Activated B cell treated with CpG ODN at 0.5 μM for 24 hours (primary cell): ENCODE data around the gene NKX1-1. TPM values are rescaled to one million over a fixed set of nuclear protein-coding genes. Genes with fewer than 3 reads are reported as not detected.
"Not testable (repeated sequence)": the region's sequence is repeated elsewhere in the genome, so short reads cannot be mapped to it uniquely, and the experiment has no call there.

Experiments
- ATAC-seq: fragments of 200-7000 bp; cut with Tn5 transposase; one replicate; pipeline ENCODE4 v1.10.0; 2021; ENCODE audit warnings: low read depth, mild to moderate bottlenecking, moderate library complexity
- CTCF ChIA-PET: fragments of 350-600 bp; sonication (Branson Sonifier 250); formaldehyde crosslinking; loops from one replicate; lab custom pipeline; 2021; ENCODE audit warnings: antibody characterized with exemption; lab: Charles Lee
- POLR2A ChIA-PET: fragments of 350-600 bp; sonication (Branson Sonifier 250); formaldehyde crosslinking; loops from one replicate; lab custom pipeline; 2021; ENCODE audit warnings: antibody characterized with exemption; lab: Charles Lee
- DNase-seq: peaks from one replicate; pipeline ENCODE4 v3.0.0; 2022
- H3K27ac Mint-ChIP-seq: one replicate; pipeline ENCODE4 v1.8.0; 2020; ENCODE audit warnings: mixed read lengths
- H3K27me3 Mint-ChIP-seq: one replicate; pipeline ENCODE4 v1.8.0; 2021; ENCODE audit warnings: mixed read lengths
- H3K36me3 Mint-ChIP-seq: one replicate; pipeline ENCODE4 v1.8.0; 2021; ENCODE audit warnings: low read depth, mixed read lengths
- H3K4me1 Mint-ChIP-seq: one replicate; pipeline ENCODE4 v1.8.0; 2021; ENCODE audit warnings: mixed read lengths
- H3K4me3 Mint-ChIP-seq: one replicate; pipeline ENCODE4 v1.8.0; 2020; ENCODE audit warnings: mild to moderate bottlenecking, mixed read lengths
- H3K9me3 Mint-ChIP-seq: one replicate; pipeline ENCODE4 v1.8.0; 2020; ENCODE audit warnings: mixed read lengths
- intact Hi-C: fragments of 100-400 bp; cut with micrococcal nuclease; formaldehyde crosslinking; loops from one replicate; pipeline ENCODE4 v1.15.1; 2024
- total RNA-seq: library from RNA; stranded (reverse); gene quantifications from 2 replicates; pipeline ENCODE4 v1.2.3, GENCODE V29; 2022
- TF ChIP-seq, protein P1 (sequence below): fragments of 200-600 bp; IDR thresholded peaks from one replicate; pipeline ENCODE4 v1.8.0; 2022; ENCODE audit warnings: antibody characterized with exemption, mild to moderate bottlenecking

Gene NKX1-1
- total RNA-seq, 1 donor from 2014 or later: not detected

DNA sequence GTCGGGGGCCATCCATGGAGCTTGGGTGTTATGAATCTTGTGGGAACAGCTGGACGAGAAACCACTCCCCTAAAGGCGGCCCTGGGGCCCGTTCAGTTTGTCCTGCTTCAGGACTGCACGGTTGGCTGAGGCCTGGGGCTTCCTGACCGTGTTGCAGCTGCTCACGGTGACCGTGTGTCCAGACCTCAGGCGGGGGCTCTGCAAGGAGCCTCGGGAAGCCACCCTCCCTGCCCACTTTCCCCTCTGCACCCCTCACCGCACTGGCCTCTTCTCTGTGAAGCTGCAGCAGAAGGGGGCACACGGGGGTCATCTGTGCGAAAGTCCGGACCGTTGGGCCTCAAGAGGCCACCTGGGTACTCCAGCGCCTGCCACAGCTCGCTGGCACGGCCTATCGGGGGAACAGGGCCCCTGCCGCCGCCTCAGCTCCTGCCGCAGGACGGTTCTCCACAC, 29.8 kb downstream of the NKX1-1 start:
- H3K4me1 Mint-ChIP-seq: no peaks in the 10 kb centered on the region
- CTCF ChIA-PET: no interaction called here
- intact Hi-C loops: no loop called here
- no peaks in the 10 kb centered on the region for H3K27me3 Mint-ChIP-seq
- no peak overlapping the region for H3K27ac Mint-ChIP-seq
- H3K36me3 Mint-ChIP-seq: peaks cover 23% of the 10 kb centered on the region
- H3K4me3 Mint-ChIP-seq: no peak overlapping the region
- H3K9me3 Mint-ChIP-seq: no peaks in the 10 kb centered on the region
- TF ChIP-seq, protein P1, sequence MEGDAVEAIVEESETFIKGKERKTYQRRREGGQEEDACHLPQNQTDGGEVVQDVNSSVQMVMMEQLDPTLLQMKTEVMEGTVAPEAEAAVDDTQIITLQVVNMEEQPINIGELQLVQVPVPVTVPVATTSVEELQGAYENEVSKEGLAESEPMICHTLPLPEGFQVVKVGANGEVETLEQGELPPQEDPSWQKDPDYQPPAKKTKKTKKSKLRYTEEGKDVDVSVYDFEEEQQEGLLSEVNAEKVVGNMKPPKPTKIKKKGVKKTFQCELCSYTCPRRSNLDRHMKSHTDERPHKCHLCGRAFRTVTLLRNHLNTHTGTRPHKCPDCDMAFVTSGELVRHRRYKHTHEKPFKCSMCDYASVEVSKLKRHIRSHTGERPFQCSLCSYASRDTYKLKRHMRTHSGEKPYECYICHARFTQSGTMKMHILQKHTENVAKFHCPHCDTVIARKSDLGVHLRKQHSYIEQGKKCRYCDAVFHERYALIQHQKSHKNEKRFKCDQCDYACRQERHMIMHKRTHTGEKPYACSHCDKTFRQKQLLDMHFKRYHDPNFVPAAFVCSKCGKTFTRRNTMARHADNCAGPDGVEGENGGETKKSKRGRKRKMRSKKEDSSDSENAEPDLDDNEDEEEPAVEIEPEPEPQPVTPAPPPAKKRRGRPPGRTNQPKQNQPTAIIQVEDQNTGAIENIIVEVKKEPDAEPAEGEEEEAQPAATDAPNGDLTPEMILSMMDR: no peak
- POLR2A ChIA-PET: no interaction called here
- no peak for DNase-seq
- ATAC-seq: no peak

- H3K9me3 Mint-ChIP-seq: no peaks in the 10 kb centered on the region
- POLR2A ChIA-PET: no interaction called here
Observed at GRCh38 chr4:1375761-1376322, 30.4 kb downstream of the NKX1-1 start.

GRCh38 chr4:1375051-1375721, 31.1 kb downstream of the NKX1-1 start:
- H3K27ac Mint-ChIP-seq: no peak overlapping the region
- H3K4me1 Mint-ChIP-seq: no peaks in the 10 kb centered on the region
- no peaks in the 10 kb centered on the region for H3K9me3 Mint-ChIP-seq
- DNase-seq (no peak), ATAC-seq (no peak)
- ChIA-PET POLR2A (no interaction called here), CTCF (no interaction called here)
- H3K27me3 Mint-ChIP-seq: no peaks in the 10 kb centered on the region
- H3K4me3 Mint-ChIP-seq: no peak overlapping the region
- TF ChIP-seq, protein P1: no peak
- peaks cover 27% of the 10 kb centered on the region for H3K36me3 Mint-ChIP-seq
- intact Hi-C loops: no loop called here

More at GRCh38 chr4:1375761-1376322, 30.4 kb downstream of the NKX1-1 start:
- DNase-seq (no peak), ATAC-seq (no peak)
- Mint-ChIP-seq H3K36me3 (peaks cover 27% of the 10 kb centered on the region), H3K4me3 (no peak overlapping the region), H3K27me3 (no peaks in the 10 kb centered on the region), H3K4me1 (no peaks in the 10 kb centered on the region), H3K27ac (no peak overlapping the region)
- TF ChIP-seq, protein P1: no peak
- CTCF ChIA-PET: no interaction called here
- intact Hi-C loops: no loop called here

DNA sequence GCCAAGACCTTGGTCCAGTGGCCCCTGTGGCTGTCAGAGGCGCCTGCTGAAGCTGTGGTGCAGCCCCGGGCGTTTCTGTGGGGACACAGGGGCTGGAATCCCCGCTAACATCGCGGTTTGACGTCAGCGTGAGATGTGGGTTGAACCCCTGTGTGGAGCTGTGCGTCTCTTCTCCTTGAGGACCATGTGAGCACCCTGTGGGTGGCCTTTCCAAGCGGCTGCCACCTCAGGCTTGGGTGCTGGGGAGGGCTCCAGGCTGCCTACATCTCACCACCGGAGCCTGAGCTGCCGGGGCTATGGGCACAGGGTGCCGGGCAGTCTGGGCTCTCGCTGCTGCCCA, 31.6 kb downstream of the NKX1-1 start:
- Mint-ChIP-seq H3K36me3 (peaks cover 27% of the 10 kb centered on the region), H3K4me1 (no peaks in the 10 kb centered on the region), H3K27ac (no peak overlapping the region), H3K9me3 (no peaks in the 10 kb centered on the region), H3K4me3 (no peak overlapping the region), H3K27me3 (no peaks in the 10 kb centered on the region)
- intact Hi-C loops: no loop called here
- ChIA-PET CTCF (no interaction called here), POLR2A (no interaction called here)
- TF ChIP-seq, protein P1: no peak
- ATAC-seq: no peak
- DNase-seq: no peak

DNA sequence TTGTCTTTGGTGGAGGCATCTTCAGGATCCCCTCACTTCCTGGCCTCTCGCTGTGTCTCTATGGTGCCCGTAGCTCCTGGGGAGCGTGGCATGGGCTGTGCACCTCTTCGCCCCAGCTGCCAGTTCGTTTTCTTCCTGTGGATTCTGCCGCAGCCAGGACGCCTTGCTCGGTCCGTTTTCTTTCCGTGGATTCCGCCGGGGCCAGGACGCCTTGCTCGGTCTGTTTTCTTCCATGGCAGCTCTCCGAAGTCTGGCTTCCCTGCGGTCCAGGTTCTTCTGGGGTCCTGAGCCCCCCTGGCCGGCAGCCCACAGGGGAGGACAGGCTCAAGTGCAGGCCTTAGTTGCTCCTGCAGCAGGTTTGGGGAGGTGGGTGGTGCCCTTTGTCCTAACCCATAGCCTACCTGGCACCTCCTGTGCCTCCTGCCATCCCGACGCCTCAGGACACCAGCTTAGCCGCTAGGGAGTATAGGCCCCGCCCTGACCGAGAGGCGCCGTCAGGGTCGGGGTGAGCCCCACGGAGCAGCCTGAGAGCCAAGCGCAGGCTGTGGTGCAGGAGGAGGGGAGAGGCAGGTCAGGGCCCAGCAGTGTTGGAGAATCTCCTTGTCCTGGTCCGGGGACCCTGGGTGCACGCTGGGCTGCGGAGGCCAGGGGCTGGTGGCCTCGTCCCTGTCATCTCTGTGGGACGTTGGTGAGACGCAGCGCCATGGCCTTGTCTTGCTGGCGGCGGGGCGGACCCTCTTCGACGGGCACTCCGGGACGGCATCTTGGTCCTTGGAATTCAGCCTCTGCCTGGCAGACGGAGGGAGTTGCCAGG, 32.1 kb downstream of the NKX1-1 start:
- Mint-ChIP-seq H3K36me3 (peaks cover 27% of the 10 kb centered on the region), H3K27ac (no peak overlapping the region), H3K4me3 (no peak overlapping the region), H3K9me3 (no peaks in the 10 kb centered on the region), H3K27me3 (no peaks in the 10 kb centered on the region), H3K4me1 (no peaks in the 10 kb centered on the region)
- DNase-seq: peak; percentile 11
- TF ChIP-seq, protein P1: no peak
- no peak for ATAC-seq
- intact Hi-C loops: no loop called here
- ChIA-PET CTCF (no interaction called here), POLR2A (no interaction called here)

DNA sequence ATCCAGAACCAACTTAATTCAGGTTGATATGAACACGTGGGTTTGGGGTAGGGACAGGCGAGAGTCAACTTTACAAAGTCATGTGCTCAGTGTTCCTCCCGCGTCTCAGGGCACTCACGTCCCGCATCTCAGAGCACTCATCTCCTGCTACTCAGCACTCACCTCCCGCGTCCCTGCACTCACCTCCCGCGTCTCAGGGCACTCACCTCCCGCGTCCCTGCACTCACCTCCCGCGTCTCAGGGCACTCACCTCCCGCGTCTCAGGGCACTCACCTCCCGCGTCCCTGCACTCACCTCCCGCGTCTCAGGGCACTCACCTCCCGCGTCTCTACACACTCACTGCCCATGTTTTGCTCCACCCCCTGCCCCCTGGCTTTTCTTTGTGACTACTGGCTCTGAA, 33.7 kb downstream of the NKX1-1 start:
- ATAC-seq, DNase-seq, H3K4me3 Mint-ChIP-seq, H3K27me3 Mint-ChIP-seq, CTCF ChIA-PET, POLR2A ChIA-PET, H3K27ac Mint-ChIP-seq, H3K9me3 Mint-ChIP-seq, H3K4me1 Mint-ChIP-seq, intact Hi-C loops: not testable (repeated sequence)
- H3K36me3 Mint-ChIP-seq: peaks cover 33% of the 10 kb centered on the region
